Activated CD4-positive, alpha-beta T cell treated with anti-CD3 and anti-CD28 coated beads, Interleukin-2, Interleukin-4, amounts not matched to agents 100 ng/mL and 50 ng/mL, durations not matched to agents 16 hours and 8 hours (primary cell): ENCODE results near the gene HS3ST4.

Source experiments
- DNase-seq: peaks from one replicate; pipeline ENCODE4 v3.0.0-alpha.2; 2020; ENCODE audit warnings: low spot score

The HS3ST4 gene

DNA sequence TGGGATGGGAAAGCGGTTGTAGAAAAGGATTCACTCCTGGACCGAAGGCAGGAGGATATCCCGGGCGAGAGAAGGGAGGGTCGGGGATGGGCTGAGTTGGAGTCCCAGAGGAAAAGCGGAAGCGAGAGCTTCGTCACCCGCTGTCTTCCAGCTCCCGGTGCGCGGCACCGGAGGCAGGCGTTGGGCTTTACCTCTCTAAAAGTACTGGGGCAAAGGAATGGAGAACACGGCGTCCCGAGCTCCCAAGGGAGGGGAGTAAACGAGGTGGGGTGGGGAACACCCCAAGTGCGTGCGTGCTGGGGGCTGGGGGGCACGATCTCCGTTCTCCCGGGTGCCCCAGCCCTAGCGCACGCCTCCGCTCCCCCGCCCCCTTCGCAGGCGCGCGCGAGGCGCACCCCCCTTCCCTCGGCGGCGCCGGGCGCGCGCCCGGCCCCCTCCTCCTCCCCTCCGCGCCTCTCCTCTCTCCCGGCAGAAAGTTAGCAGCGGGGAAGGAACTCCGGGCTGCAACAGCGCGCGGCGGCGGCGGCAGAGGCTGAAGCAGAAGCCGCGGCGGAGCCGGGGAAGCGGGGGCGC, at the start of gene HS3ST4:
Gene HS3ST4 (plus strand): TSS at position 441 of the 573 bp plus-strand sequence.
- no peak for DNase-seq

DNA sequence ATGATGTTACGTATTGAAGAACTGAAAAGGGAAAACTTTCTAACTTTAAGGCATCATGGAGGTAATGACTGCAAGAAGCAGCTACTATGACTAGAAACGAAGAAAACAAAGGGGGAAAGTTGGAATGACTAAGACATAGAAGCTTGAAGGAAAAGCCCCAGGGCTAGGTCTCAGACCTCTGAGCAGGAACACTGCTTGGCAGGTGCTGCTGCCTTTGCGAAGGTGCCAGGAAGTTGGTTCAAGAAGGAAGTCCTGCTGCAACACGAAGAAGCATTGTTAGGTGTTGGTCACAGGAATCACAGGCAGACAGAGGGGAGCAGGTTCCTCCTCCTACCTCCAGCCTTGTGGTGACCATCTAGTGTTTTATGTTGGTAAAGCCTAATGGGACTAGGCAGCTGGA, 48.1 kb upstream of the HS3ST4 start:
- DNase-seq = no peak

DNA sequence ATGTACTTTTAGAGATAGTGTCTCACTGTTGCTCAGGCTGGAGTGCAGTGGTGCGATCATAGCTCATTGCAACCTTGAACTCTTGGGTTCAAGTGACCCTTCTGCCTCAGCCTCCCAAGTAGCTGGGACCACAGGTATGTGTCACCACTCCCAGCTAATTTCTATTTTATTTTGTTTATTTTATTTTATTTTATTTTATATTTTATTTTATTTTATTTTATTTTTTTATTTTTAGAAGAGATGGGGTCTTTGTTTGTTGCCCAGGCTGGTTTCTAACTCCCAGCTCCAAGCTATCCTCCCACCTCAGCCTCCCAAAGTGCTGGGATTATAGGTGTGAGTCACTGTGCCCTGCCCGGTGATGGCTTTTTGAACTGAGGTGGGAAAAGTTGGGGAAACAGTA, 35.1 kb upstream of the HS3ST4 start:
- DNase-seq = no peak

DNA sequence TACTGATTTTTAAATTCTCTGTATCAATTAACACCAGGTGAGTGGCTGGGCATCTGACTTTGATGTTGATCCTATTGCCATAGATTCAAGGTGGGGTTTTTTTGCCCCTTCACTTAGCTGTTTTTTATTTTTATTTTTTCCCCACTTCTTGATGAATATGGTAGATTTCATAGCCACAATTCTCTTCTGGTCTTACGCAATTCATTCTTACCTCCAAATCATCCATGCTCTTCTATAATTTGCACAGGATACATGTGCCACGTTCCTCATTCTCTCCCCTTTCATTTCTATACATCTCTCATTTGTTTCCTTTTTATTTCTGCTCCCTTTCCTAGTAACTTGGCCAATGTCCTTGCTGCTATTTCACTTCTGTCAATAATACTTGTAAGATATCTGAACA, 14.9 kb upstream of the HS3ST4 start:
- no peak for DNase-seq

DNA sequence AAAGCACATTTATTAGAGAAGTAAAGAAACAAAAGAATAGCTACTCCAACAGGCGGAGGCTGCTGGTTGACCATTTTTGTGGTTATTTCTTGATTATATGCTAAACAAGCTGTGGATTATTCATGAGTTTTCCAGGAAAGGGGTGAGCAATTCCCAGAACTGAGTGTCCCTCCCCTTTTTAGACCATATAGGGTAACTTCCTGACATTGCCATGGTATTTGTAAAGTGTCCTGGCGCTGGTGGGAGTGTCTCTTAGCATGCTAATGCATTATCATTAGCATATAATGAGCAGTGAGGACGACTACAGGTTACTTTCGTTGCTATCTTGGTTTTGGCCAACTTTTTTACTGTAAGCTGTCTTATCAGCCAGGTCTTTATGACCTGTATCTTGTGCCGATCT, 12.2 kb upstream of the HS3ST4 start:
- no peak for DNase-seq

DNA sequence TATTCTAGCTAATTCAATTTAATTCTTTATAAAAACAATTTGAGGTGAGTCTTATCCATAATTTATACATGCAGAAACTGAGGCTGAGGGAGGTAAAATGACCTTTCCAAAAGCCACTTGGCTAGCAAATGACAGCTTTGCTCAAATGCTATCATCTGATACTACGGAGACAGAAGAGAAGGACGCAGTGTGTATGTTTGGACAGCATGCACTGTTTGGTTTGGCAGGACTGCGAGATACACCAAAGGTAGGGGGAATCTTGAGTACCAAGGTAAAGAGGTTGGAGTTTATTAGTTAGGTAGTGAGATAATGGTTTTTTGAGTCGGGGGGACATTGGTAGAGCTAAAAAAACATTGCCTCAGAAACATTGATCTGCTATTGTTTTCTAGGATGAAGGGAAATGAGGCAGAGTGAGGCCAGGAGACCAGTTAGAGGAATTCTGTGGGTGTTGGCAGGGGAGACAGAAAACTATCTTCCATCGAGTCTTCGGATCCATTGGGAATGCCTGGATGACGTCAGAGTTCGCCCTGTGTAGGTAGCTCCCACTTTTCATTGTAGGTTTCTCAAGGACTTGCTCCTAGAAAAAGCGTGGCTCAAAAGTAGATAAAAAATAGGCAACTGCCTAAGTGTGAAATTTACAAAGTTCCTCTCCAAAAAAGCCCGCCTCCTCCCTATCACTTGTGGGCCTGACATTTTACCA, 2.5 kb upstream of the HS3ST4 start:
- no peak for DNase-seq

DNA sequence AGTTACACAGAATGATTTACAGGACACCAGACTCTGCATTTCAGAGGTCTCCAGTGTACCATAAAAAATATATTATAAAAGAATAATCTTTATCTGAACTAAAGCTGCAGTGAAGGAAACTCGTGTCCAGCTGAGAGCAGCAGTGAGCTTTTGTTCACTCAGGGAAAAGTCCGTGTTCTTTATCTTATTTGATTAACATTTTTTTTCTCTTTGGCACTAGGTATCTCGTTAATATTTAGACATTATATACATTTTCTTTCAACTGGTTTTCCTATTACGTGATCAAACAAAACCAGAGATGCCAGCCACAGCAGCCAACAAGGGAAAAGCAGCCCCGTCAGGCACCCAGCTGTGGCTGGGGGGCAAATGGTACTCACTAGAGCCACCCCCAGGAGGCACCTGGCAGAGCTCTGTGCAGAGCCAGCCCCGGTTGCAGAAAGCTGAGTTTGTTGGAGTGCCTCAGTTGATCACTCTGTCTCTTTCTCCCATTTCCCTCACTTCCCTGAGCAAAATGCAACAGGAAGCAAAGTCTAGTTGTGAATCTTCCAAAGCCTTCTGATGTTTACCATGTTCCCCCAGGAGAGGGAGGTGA, 1.1 kb upstream of the HS3ST4 start:
- no peak for DNase-seq

DNA sequence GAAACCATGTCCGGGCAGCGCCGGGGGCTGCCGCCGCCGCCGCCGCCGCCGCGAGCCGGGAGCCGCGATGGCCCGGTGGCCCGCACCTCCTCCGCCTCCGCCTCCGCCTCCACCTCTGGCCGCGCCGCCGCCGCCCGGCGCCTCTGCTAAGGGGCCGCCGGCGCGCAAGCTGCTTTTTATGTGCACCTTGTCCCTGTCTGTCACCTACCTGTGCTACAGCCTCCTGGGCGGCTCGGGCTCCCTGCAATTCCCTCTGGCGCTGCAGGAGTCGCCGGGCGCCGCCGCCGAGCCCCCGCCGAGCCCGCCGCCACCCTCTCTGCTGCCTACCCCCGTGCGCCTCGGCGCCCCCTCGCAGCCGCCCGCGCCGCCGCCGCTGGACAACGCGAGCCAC, 587 bp downstream of the HS3ST4 start:
- no peak for DNase-seq

DNA sequence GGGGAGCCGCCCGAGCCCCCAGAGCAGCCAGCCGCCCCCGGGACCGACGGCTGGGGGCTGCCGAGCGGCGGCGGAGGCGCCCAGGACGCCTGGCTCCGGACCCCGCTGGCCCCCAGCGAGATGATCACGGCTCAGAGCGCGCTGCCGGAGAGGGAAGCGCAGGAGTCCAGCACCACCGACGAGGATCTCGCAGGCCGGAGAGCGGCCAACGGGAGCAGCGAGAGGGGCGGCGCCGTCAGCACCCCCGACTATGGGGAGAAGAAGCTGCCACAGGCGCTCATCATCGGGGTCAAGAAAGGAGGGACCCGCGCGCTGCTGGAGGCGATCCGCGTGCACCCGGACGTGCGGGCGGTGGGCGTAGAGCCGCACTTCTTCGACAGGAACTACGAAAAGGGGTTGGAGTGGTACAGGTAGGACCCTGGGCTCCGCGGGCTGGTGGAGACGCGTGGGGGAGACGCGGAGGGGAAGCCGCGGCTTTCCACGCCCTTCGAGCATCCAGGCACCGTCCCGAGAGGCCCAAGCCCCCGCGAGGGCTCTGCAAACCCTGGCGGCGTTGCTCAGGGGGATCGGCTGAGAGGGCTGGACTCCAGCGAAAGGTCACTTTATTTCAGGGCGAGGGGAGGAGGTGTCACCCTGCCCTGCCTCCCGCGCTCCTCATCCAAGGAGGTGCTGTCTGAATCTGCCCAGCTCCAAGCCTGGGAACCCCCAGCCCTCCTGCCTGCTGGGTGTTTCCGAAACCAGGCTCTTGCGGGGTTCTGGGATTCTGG, 1.2 kb downstream of the HS3ST4 start:
- DNase-seq = no peak

DNA sequence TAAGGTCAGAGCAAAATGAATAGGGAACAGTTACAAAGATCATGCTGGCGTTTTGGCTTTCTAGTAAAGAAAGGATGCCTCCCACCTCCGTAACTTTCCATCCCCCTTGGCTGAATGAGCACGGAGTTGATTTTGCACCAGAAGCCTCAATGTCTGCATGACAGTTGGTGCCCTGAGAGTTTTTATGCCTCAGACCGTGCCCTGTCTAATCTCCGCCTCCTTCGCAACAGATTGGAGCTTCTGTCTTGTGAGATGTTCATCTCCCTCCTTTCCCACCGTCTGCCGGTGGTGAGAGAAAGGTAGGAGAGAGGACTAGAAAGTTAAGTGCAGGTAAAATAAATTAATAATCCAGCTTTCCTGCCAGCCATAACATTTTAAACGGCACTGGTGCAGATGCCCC, 1.9 kb downstream of the HS3ST4 start:
- DNase-seq = no peak

DNA sequence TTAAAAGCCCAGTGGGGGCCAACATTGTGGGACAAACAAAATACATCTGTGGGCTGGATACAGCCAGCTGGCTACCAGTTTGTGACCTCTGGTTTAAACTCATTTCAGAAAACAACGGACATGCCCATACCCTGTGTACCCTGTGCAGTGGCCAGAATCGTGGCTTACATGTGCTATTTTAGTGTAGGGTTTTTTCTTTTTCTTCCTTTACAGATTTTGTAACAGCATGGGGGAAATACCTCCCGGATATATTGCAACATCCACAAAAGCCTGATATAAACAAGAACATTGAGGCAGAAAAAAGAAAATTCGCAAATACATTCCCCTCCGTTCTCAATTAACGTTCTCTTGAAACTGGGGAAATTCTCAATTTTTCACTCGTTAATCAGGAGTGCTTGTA, 7.3 kb downstream of the HS3ST4 start:
- no peak for DNase-seq

DNA sequence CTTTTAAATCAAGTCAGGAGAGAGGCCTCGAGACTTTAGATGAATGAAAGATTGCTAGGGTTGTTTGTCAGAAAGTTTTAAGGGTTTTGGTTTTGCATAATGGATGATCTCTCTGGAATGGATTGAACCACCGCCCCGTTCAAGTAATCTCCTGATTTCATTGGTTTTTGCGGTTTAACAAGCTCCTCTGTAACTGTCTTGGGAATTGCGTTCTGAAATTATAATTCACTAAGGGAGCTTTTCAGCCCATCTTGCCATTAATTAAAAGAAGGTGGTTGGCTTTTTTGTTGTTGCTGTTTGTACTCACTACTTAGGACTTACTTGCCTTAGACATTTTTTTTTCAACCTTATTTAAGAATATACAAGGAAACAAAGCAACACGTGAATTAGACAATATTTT, 8.8 kb downstream of the HS3ST4 start:
- DNase-seq = no peak

DNA sequence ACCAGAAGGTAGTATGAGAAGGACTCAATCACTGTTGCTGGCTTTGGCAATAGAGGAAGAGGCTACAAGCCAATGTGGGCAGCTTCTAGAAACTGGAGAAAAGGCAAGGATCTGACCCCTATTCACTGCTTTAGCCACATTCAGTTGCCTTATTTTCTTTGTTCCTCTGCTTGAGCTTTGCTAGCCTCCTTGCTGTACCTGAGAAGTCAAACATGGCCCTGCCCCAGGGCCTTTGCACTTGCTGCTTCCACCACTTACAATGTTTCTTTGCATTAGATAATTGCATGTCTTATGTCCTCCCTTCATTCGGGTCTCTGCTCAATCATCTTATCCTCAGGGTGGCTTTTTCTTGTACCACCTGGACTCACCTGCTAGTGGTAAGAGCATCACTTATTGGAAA, 15.8 kb downstream of the HS3ST4 start:
- DNase-seq = no peak

DNA sequence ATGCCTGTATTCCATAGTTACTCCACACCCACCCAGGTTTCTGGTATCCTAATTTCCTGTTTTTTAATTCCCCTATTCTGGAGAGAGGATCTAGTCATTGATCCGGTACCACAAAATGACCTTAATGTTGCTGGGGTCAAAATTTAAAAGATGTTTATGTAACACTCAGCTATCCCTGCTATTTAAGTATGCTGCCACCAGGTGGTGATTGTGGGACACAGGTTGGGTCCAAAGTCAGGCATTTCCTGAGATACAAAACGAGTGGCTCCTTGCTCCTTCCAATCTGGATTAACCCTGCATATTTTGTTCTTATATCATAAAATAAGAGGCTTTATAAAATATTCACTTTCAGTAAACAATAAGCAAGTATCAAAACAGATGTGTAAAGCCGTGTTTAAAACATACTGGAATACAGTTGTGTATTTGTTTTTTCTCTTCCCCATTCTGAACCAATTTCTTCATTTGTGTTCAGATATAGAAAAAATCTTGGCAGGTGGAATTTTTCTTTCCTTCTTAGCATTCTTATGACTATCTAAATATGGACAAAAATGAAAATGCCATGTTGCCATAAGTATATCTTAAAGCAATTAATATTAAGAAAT, 16.3 kb downstream of the HS3ST4 start:
- peak; percentile 39 for DNase-seq

DNA sequence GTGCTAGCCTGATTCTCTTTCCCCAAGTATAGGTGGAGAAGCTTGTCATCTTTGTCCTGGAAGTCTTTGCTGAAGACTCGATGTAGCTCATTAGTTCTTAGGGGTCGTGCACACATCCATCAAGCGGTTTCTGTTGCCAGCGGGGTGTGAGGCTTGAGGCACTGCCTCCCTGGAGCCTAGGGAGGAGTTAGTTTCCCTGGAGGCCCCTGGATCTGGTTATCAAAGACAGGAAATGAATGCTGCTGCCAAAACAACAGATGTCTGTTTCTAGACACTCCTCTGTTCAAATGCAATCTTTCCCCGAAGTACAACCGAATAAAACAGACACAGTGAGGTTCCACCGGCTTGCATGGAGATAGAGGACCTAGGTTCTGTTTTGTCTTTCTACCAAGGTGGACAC, 17.5 kb downstream of the HS3ST4 start:
- DNase-seq = no peak

DNA sequence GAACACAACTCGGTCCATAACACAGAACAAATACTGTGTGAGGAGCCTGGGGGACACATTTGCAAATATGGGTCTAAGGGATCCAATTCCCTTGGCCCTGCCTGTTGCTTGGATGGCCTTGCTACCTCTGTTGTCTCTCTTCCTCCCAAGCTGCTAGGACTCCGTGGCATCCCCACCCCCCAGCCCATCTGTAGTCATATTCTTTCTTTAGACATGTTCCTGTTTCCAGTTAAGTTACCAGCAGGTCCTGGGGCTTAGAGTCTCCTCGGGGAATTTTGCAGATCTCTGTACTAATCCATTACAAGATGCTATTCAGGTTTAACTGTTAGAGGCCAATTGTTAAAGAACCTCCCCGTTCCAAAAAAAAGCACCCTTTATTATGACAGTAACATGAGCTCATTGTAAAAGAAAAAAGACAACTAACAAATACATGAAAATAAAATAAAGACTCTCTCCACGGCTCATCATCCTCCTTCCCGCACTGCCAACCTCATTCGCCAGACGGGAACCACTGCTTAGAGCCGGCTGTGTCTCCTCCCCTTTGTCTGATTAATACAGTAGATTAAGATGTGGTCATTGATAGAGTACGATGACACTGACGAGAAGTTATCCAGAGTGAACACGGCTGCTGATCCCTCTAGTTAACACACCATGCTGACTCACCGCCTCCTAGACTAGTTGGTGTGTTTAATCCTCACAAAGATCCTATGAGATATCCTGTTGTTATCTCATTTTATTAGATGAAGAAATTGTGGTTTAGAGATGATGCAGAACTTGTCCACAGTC, 22.2 kb downstream of the HS3ST4 start:
- no peak for DNase-seq

DNA sequence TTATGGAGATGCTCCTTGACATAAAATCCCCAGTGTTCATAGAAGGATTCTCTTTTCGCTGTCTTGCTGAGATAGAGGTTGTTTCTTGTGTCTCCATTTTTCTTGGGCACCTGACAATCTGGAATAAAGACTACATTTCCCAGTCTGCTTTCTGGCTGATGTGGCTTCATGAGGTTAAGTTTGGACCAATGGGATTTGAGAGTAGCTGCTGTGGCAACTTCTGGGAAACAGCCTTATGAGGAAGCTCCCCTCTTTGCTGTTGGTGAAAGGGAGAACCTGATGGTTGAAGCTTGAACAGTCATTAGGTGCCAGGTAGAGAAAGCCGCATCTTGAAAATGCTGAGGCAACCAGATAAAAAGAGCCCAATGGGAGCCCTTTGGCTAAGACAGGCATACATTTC, 24.4 kb downstream of the HS3ST4 start:
- DNase-seq = no peak

DNA sequence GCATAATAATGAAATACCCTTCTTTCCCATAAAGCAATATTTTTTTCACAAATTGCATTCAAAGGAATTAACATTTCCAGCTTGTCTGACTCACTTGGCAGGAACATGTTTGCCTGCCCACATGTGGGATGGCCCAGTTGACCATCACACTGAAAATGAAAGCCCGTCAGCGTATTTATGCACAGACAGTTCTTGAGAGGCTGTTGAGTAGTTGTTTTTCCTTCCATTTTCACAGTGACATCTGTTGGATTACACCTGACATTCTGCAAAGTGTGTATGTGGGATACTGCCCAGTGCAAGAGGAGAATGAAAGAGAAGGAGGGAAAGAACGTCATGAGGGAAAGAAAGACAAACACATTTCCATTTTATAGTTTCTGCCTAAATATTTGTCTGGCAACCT, 29.7 kb downstream of the HS3ST4 start:
- no peak for DNase-seq

DNA sequence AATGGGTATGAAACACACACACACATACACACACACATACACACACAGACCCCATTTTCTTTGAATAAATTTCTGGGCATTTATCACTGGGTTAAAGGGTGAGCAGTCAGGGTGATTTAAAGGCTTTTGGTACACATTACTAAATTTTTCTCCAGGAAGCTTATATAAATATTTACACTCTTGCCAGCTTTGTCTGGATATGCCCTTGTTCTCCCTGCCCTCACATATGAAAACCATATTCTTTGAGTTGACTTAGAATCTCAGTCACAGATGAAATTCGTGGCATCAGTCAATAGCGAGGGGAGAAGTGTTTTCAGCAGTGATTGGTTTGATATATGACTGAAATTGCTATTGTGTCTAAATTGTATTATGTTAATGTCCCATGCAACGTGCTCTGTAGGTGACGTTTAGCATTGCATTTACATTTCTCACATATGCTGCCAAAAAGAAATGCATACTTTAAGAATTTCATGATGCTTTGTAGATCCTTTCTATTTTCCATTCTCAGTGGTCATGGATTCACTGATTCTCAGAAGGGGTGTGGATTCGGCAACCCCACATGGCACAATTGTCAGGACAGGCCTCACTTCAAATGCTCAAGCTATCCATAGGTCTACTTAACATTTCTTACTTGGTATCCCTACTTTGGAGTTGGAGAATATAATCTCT, 34.8 kb downstream of the HS3ST4 start:
- DNase-seq = no peak

DNA sequence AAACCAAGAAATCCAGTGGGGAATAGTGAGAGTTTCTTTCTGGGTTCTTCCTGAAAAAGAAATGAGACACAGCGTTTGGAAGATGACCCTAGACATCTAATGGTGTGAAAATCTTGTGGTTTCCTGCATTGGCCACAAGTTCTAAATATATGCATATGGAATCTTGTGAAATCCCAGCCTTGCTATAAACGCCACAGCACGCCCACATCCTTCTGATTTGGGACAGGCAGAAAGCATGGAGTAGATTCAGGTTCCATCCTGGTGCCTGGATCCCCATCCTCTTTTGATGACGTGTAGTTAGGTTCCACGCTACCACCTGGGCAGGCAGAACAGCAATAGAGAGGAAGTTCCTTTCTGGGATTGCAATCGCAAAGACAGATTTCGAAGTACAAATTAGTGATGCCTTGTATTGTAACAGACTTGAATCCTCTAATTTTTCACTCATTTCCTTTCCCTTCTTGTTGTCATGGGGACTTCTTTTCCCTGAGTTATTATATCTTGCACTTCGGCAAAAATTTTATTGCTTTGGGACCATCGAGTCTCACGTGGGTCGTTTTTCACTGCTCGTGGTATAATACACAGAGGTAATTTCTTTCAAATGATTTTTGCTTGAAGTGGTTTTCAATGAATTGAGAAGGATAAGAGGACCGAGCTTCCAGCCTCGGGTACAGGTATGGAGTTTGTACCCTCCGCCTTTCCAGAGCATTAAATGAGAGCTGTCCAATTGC, 37.6 kb downstream of the HS3ST4 start:
- no peak for DNase-seq

DNA sequence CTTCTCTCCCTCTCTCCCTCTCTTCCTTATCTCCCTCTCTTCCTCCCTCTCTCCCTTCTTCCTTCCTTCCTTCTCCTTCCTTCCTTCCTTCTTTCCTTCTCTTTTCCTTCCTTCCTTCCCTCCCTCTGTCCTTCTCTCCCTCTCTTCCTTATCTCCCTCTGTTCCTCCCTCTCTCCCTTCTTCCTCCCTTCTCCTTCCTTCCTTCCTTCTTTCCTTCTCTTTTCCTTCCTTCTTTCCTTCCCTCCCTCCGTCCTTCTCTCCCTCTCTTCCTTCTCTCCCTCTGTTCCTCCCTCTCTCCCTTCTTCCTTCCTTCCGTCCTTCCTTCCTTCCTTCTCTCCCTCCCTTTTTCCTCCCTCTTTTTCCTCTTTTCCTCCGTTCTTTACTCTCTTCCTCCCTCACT, 38.6 kb downstream of the HS3ST4 start:
- no peak for DNase-seq
